ENCODE measurements around the gene CAPN2.

DNA sequence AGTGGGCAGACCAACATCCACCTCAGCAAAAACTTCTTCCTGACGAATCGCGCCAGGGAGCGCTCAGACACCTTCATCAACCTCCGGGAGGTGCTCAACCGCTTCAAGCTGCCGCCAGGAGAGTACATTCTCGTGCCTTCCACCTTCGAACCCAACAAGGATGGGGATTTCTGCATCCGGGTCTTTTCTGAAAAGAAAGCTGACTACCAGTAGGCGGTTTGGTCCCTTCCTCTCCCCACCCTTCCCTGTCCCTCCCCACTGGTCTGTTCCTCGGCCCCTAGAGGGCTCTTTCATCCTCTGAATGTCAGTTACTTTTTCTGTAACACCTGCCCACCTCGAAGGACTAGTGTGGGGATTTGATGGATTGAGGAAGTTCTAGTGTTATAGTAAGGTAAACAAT, 46.9 kb downstream of the CAPN2 start:
- no peak for TF ChIP-seq POLR2A (IDR thresholded peaks at IDR 0.05)
- TF ChIP-seq, protein P1, sequence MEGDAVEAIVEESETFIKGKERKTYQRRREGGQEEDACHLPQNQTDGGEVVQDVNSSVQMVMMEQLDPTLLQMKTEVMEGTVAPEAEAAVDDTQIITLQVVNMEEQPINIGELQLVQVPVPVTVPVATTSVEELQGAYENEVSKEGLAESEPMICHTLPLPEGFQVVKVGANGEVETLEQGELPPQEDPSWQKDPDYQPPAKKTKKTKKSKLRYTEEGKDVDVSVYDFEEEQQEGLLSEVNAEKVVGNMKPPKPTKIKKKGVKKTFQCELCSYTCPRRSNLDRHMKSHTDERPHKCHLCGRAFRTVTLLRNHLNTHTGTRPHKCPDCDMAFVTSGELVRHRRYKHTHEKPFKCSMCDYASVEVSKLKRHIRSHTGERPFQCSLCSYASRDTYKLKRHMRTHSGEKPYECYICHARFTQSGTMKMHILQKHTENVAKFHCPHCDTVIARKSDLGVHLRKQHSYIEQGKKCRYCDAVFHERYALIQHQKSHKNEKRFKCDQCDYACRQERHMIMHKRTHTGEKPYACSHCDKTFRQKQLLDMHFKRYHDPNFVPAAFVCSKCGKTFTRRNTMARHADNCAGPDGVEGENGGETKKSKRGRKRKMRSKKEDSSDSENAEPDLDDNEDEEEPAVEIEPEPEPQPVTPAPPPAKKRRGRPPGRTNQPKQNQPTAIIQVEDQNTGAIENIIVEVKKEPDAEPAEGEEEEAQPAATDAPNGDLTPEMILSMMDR (IDR thresholded peaks at IDR 0.05): no peak
